ENCODE results near the gene NR2F2. TPM values are rescaled to one million over a fixed set of nuclear protein-coding genes. Genes with fewer than 3 reads are reported as not detected.

The NR2F2 gene
- total and polyA plus RNA-seq, 2 donors (not counting 1 experiment from before 2014, with no cell fraction given), result not detected

DNA sequence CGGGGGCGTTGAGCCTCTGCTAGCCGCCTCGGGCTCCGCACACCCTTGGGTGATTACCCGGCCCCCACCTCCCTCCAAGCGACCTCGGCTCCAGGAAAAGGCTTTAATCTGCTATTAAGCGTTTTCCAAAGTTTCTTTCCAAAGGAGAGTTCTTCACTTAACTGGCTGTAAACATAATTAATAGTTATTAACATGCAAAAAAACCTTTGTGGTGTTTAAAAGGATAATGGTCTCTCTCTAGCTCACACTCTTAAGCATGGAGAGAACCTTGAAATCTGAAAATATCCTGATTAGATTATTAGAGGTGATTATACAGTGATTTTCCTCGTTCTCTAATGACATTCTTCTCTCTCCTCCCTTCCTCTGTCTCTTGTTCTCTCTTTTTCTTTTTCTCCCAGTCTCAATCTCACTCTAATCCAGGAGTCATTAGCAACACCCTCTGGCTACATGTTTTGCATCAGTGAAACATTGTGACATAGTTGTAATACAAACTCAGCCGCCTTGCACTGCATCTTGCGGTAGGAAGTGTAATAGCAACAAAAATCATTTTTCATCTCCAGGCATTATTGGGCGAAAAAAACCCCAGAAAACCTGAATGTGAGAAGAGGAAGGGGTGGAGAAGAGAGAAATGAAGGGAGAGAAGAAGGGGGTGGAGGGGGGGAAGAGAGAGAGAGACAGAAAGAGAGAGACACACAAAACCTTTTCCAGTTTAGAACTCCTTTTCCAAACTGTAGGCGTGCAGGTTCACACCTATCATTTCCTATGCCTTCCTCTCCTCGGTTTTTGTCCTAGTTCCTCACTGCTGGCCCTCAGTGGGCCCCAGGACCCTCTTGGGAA, 24.4 kb downstream of the NR2F2 start:
- intact Hi-C loops (cut with micrococcal nuclease), result no loop called here
- Mint-ChIP-seq H3K4me3 (no peak overlapping the region), H3K9me3 (ENCODE audit: insufficient read depth) (no peaks in the 10 kb centered on the region), H3K4me1 (peaks cover 21% of the 10 kb centered on the region), H3K27me3 (peaks cover 63% of the 10 kb centered on the region), H3K27ac (no peak overlapping the region)
- no peaks in the 10 kb centered on the region for H4K20me1 ChIP-seq (ENCODE audit: control insufficient read depth, insufficient read depth, low read length, poor library complexity, severe bottlenecking)
- H3K9me3 ChIP-seq (ENCODE audit: control extremely low read depth in 1 of 3, control insufficient read depth in 2 of 3, insufficient read depth in 1 of 3, low read length in 2 of 3), result peaks cover 0 to 54% (median 0%) of the 10 kb centered on the region in 3 donors
- H3K4me1 ChIP-seq (ENCODE audit: control insufficient read depth in 2 of 2, insufficient read depth in 2 of 2, low read length in 2 of 2), result peaks cover 21 to 24% of the 10 kb centered on the region in 2 donors
- ATAC-seq (ENCODE audit: low read depth) (no peak), DNase-seq (no peak)
- no peaks in the 10 kb centered on the region for H3K36me3 ChIP-seq (replicated peaks in 1 of 2; ENCODE audit: control extremely low read depth in 1 of 2, control insufficient read depth in 1 of 2, extremely low read depth in 1 of 2, insufficient read depth in 2 of 2, low read length in 1 of 2)
- H2AFZ ChIP-seq (ENCODE audit: insufficient read depth, low read depth, low read length, poor library complexity, severe bottlenecking), result no peak overlapping the region
- WGBS (ENCODE audit: insufficient coverage), result 11% methylated on average over 8 of the region's 15 CpGs
- H3K79me2 ChIP-seq (ENCODE audit: control insufficient read depth, insufficient read depth, low read length), result no peaks in the 10 kb centered on the region
- POLR2A ChIA-PET, result interaction anchor here (0.7 kb wide), 1 partner anchor 62 kb away, joined by 3 read pairs; no protein-coding TSS in a partner anchor
- H3K27ac ChIP-seq (ENCODE audit: low read length in 2 of 2), result no peak overlapping the region
- H3K9ac ChIP-seq (ENCODE audit: low read length), result no peak overlapping the region
- H3K4me3 ChIP-seq (ENCODE audit: control extremely low read depth in 1 of 5, extremely low read depth in 1 of 5, insufficient read depth in 1 of 5, low read depth in 2 of 5, low read length in 4 of 5), result no peak overlapping the region
- H3K27me3 ChIP-seq (replicated peaks in 1 of 4; ENCODE audit: control extremely low read depth in 1 of 4, control insufficient read depth in 3 of 4, insufficient read depth in 4 of 4, low read length in 3 of 4), result peaks cover 0 to 91% (median 46%) of the 10 kb centered on the region in 4 experiments
- H3K4me2 ChIP-seq (replicated peaks; ENCODE audit: low read depth, low read length, poor library complexity, severe bottlenecking), result no peak overlapping the region
- CTCF ChIA-PET, result no interaction called here
- TF ChIP-seq CTCF (IDR thresholded peaks at IDR 0.05), result no peak
- TF ChIP-seq EZH2 (IDR thresholded peaks at IDR 0.05; ENCODE audit: borderline replicate concordance, insufficient read depth, low read depth, low read length, poor library complexity, severe bottlenecking), result no peak

DNA sequence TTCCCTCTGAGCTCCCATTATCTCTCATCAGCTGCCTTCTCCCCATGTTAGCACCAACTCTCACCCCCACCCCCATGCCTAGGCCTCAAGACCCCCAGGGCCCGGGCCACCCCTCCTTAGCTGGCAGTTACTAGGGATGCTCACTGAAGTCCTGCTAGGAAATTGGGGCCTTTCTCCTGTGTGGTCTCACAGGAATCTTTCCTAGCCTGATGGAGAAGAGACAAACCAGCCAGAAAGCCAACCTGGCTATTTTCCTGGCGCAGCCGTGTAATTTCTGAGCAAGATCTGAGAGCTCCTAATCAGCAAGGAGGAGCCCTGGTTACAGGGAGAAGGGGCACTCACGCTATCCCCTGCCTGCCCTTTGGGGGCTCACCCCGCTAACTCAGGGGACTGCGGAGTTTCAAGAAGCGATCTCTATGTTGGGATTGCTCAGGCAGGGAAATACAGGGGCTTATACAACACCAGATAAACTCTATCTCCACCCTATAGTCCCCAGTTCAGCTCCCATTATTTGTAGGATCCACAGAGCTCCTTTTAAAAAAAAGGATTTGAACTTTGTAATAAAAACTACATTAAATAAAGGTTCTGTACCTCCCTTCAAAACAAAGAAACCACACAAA, 25.2 kb downstream of the NR2F2 start:
- Histone ChIP-seq H3K4me3 (ENCODE audit: control extremely low read depth in 1 of 5, extremely low read depth in 1 of 5, insufficient read depth in 1 of 5, low read depth in 2 of 5, low read length in 4 of 5) (no peak overlapping the region), H3K9me3 (ENCODE audit: control extremely low read depth in 1 of 3, control insufficient read depth in 2 of 3, insufficient read depth in 1 of 3, low read length in 2 of 3) (peaks cover 0 to 62% (median 0%) of the 10 kb centered on the region in 3 donors), H2AFZ (ENCODE audit: insufficient read depth, low read depth, low read length, poor library complexity, severe bottlenecking) (no peak overlapping the region), H3K27ac (ENCODE audit: low read length in 2 of 2) (no peak overlapping the region), H3K79me2 (ENCODE audit: control insufficient read depth, insufficient read depth, low read length) (no peaks in the 10 kb centered on the region), H3K4me1 (ENCODE audit: control insufficient read depth in 2 of 2, insufficient read depth in 2 of 2, low read length in 2 of 2) (peaks cover 21 to 24% of the 10 kb centered on the region in 2 donors), H3K27me3 (replicated peaks in 1 of 4; ENCODE audit: control extremely low read depth in 1 of 4, control insufficient read depth in 3 of 4, insufficient read depth in 4 of 4, low read length in 3 of 4) (peaks cover 0 to 97% (median 46%) of the 10 kb centered on the region in 4 experiments), H3K36me3 (replicated peaks in 1 of 2; ENCODE audit: control extremely low read depth in 1 of 2, control insufficient read depth in 1 of 2, extremely low read depth in 1 of 2, insufficient read depth in 2 of 2, low read length in 1 of 2) (no peaks in the 10 kb centered on the region), H3K4me2 (replicated peaks; ENCODE audit: low read depth, low read length, poor library complexity, severe bottlenecking) (peak overlapping the region; percentile 84), H3K9ac (ENCODE audit: low read length) (no peak overlapping the region), H4K20me1 (ENCODE audit: control insufficient read depth, insufficient read depth, low read length, poor library complexity, severe bottlenecking) (no peaks in the 10 kb centered on the region)
- peaks cover 58% of the 10 kb centered on the region for H3K27me3 Mint-ChIP-seq
- peaks cover 21% of the 10 kb centered on the region for H3K4me1 Mint-ChIP-seq
- intact Hi-C loops (cut with micrococcal nuclease), result no loop called here
- ATAC-seq (ENCODE audit: low read depth), result no peak
- H3K27ac Mint-ChIP-seq, result no peak overlapping the region
- TF ChIP-seq CTCF (IDR thresholded peaks at IDR 0.05) (no peak), EZH2 (IDR thresholded peaks at IDR 0.05; ENCODE audit: borderline replicate concordance, insufficient read depth, low read depth, low read length, poor library complexity, severe bottlenecking) (no peak)
- ChIA-PET CTCF (no interaction called here), POLR2A (no interaction called here)
- 11% methylated on average over 3 of the region's 7 CpGs for WGBS (ENCODE audit: insufficient coverage)
- no peak for DNase-seq
- no peak overlapping the region for H3K4me3 Mint-ChIP-seq
- H3K9me3 Mint-ChIP-seq (ENCODE audit: insufficient read depth), result no peaks in the 10 kb centered on the region
